AG04450 (cell line): ENCODE results near the gene LEUTX. TPM values are rescaled to one million over a fixed set of nuclear protein-coding genes. Genes with fewer than 3 reads are reported as not detected.

Experiments used
- CTCF ChIA-PET: fragments of 300-600, 350-600 bp; formaldehyde crosslinking; extraction: SDS; loops from one replicate; lab custom pipeline; 2022; ENCODE audit warnings: antibody characterized with exemption, inconsistent platforms; lab: Charles Lee
- POLR2A ChIA-PET: fragments of 350-600 bp; formaldehyde crosslinking; extraction: SDS; loops from one replicate; lab custom pipeline; 2021; ENCODE audit warnings: antibody characterized with exemption, inconsistent platforms; lab: Yijun Ruan, JAX
- DNase-seq: peaks from one replicate; pipeline ENCODE4 v3.0.0-alpha.2; 2011; ENCODE audit warnings: low read depth, low spot score
- H3K27ac ChIP-seq: one replicate; pipeline ENCODE4 v1.5.1; 2012; ENCODE audit warnings: low read depth, low read length, control low read depth
- H3K27me3 ChIP-seq: one replicate; pipeline ENCODE4 v1.6.0; 2012; ENCODE audit warnings: low read length; ENCODE audit not compliant: control insufficient read depth, insufficient read depth
- H3K4me3 ChIP-seq: 2 replicates; pipeline ENCODE4 v1.5.1; 2011; ENCODE audit warnings: mild to moderate bottlenecking, low read depth, low read length, control low read depth
- H3K9me3 ChIP-seq: 2 replicates; pipeline ENCODE4 v1.5.1; 2012; ENCODE audit warnings: low read length; ENCODE audit not compliant: control insufficient read depth, insufficient read depth
- CTCF ChIP-seq: IDR thresholded peaks from 2 replicates; pipeline ENCODE4 v1.5.1; 2011; ENCODE audit warnings: low read depth, low read length, control low read depth, inconsistent platforms
- polyA plus RNA-seq: library from polyadenylated mRNA; depleted of rRNA; stranded (reverse); fragments of >200 nt; gene quantifications from 2 replicates; pipeline ENCODE4 v1.2.3, GENCODE V29; 2011

Gene LEUTX
- polyA plus RNA-seq, 1 experiment: not detected

- no peak for TF ChIP-seq CTCF
- ChIA-PET POLR2A (no interaction called here), CTCF (no interaction called here)
- H3K9me3 ChIP-seq: no peaks in the 10 kb centered on the region
- H3K27me3 ChIP-seq: no peaks in the 10 kb centered on the region
- H3K27ac ChIP-seq: no peak overlapping the region
- no peak overlapping the region for H3K4me3 ChIP-seq
- no peak for DNase-seq
These were observed 42.6 kb upstream of the LEUTX start for GRCh38 chr19:39736088-39736487.

GRCh38 chr19:39737351-39737750 lies 41.3 kb upstream of the LEUTX start:
- Histone ChIP-seq H3K27me3 (no peaks in the 10 kb centered on the region), H3K4me3 (no peak overlapping the region), H3K9me3 (no peaks in the 10 kb centered on the region), H3K27ac (no peak overlapping the region)
- DNase-seq: no peak
- TF ChIP-seq CTCF: no peak
- ChIA-PET POLR2A (no interaction called here), CTCF (no interaction called here)

GRCh38 chr19:39737891-39738290 lies 40.8 kb upstream of the LEUTX start, which contains the start of gene CLC:
Gene CLC (minus strand): TSS chr19:39738029. CDS start chr19:39737952, 77 bp downstream.
- no peaks in the 10 kb centered on the region for H3K9me3 ChIP-seq
- H3K27ac ChIP-seq: no peak within 1 kb of the TSS
- POLR2A ChIA-PET: no interaction called here
- H3K4me3 ChIP-seq: no peak within 1 kb of the TSS
- no peak for DNase-seq
- CTCF ChIA-PET: no interaction called here
- no peaks in the 10 kb centered on the region for H3K27me3 ChIP-seq
- TF ChIP-seq CTCF: no peak

DNA sequence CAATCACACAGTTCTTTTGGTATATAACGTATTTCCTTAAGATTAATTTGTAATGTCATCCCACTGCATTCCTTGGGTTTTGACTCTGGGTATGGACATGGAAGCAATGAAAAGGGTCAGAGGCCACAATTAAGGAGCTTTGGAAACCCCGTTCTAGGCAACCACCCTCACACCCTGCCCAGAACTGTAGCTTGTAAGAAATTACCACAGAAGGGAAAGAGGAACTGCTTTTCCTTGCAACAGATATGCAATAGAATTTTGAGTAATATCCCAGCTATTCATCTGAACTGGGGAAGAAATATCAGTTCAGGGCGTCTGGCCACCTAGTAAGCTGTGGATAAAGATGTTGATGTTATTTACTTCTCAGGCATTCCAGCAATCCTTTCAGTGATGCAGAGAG lies 39.8 kb upstream of the LEUTX start:
- no peak overlapping the region for H3K27ac ChIP-seq
- H3K27me3 ChIP-seq: no peaks in the 10 kb centered on the region
- ChIA-PET CTCF (interaction anchor here (1.3 kb wide), 1 partner anchor 28 kb away, joined by 4 read pairs; no protein-coding TSS in a partner anchor), POLR2A (no interaction called here)
- no peak for TF ChIP-seq CTCF
- H3K4me3 ChIP-seq: no peak overlapping the region
- DNase-seq: no peak
- no peaks in the 10 kb centered on the region for H3K9me3 ChIP-seq

DNA sequence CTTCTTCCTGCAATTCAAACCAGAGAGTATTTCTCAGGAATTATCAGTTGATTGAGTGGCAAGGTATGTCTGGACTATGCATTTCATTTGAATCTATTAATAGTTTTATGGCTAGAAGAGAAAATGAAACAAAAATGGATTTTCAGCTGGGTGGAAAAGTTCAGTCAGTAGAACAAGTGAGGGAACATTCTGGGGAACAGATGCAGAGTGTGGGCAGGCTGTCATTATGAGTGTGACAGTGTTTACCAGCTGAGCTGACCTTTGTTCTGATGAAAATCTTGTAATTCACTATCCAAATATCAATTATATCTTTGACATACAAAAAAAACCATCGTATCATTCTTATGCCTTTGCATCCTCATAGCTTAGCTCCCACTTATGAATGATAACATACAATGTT lies 38.3 kb upstream of the LEUTX start:
- H3K4me3 ChIP-seq: no peak overlapping the region
- H3K27ac ChIP-seq: no peak overlapping the region
- no peaks in the 10 kb centered on the region for H3K9me3 ChIP-seq
- DNase-seq: no peak
- no peaks in the 10 kb centered on the region for H3K27me3 ChIP-seq
- TF ChIP-seq CTCF: no peak
- CTCF ChIA-PET: no interaction called here
- POLR2A ChIA-PET: no interaction called here
